Ramos (cell line): Measurements from ENCODE around the gene RYR2.

Experiments used
- in situ Hi-C: fragments of 300-500 bp; cut with MboI; formaldehyde crosslinking; loops from one replicate; pipeline ENCODE4 v1.14.3; 2022; ENCODE audit warnings: low sequenced_read_pairs; ENCODE audit not compliant: unreplicated experiment

Gene RYR2

GRCh38 chr1:237687804-237688203 lies 645.8 kb downstream of the RYR2 start:
- in situ Hi-C loops: no loop called here

GRCh38 chr1:237690656-237691055 lies 648.7 kb downstream of the RYR2 start:
- in situ Hi-C loops: no loop called here

GRCh38 chr1:237692255-237692654 lies 650.3 kb downstream of the RYR2 start:
- in situ Hi-C loops: no loop called here

GRCh38 chr1:237695878-237696277 lies 653.9 kb downstream of the RYR2 start:
- in situ Hi-C loops: no loop called here

- in situ Hi-C loops: no loop called here
Observed at GRCh38 chr1:237700181-237700580, 658.2 kb downstream of the RYR2 start.

- in situ Hi-C loops: no loop called here
Observed at GRCh38 chr1:237701534-237701933, 659.5 kb downstream of the RYR2 start.

- in situ Hi-C loops: no loop called here
Observed at GRCh38 chr1:237702161-237702560, 660.2 kb downstream of the RYR2 start.

- in situ Hi-C loops: no loop called here
Observed at GRCh38 chr1:237705462-237705861, 663.5 kb downstream of the RYR2 start.

GRCh38 chr1:237709355-237709754 lies 667.4 kb downstream of the RYR2 start:
- in situ Hi-C loops: no loop called here

- in situ Hi-C loops: no loop called here
Observed at GRCh38 chr1:237711281-237711680, 669.3 kb downstream of the RYR2 start.

GRCh38 chr1:237712082-237712481 lies 670.1 kb downstream of the RYR2 start:
- in situ Hi-C loops: no loop called here

GRCh38 chr1:237712586-237713157 lies 670.7 kb downstream of the RYR2 start:
- in situ Hi-C loops: no loop called here

GRCh38 chr1:237713916-237714315 lies 671.9 kb downstream of the RYR2 start:
- in situ Hi-C loops: no loop called here

GRCh38 chr1:237717106-237717505 lies 675.1 kb downstream of the RYR2 start:
- in situ Hi-C loops: no loop called here

GRCh38 chr1:237730826-237731350 lies 688.9 kb downstream of the RYR2 start:
- in situ Hi-C loops: no loop called here

GRCh38 chr1:237732657-237733056 lies 690.7 kb downstream of the RYR2 start:
- in situ Hi-C loops: no loop called here

GRCh38 chr1:237736372-237737029 lies 694.5 kb downstream of the RYR2 start:
- in situ Hi-C loops: no loop called here

GRCh38 chr1:237737448-237737847 lies 695.5 kb downstream of the RYR2 start:
- in situ Hi-C loops: no loop called here

GRCh38 chr1:237737938-237738610 lies 696.1 kb downstream of the RYR2 start:
- in situ Hi-C loops: no loop called here

GRCh38 chr1:237740846-237741245 lies 698.9 kb downstream of the RYR2 start:
- in situ Hi-C loops: no loop called here

- in situ Hi-C loops: no loop called here
Observed at GRCh38 chr1:237745545-237745944, 703.6 kb downstream of the RYR2 start.
